K562 (cell line): Measurements from ENCODE around the gene GPR176. TPM values are rescaled to one million over a fixed set of nuclear protein-coding genes. Genes with fewer than 3 reads are reported as not detected.

ENCODE experiments used
- ATAC-seq: fragments of 200-7000 bp; cut with Tn5 transposase; 3 replicates; pipeline ENCODE4 v1.9.1; 2020; ENCODE audit warnings: moderate library complexity
- Bru-seq: library from RNA; stranded (reverse); fragments of 400-500 nt; gene quantifications from one replicate; lab custom pipeline; 2021; lab: Mats Ljungman, UMichigan
- BruChase-seq, 2 experiments: library from RNA; stranded (reverse); fragments of 400-500 nt; gene quantifications; one replicate each; lab custom pipeline; 2021; lab: Mats Ljungman, UMichigan
- BruUV-seq: library from RNA; stranded (reverse); fragments of 400-500 nt; replicated peaks from 2 replicates; lab custom pipeline; 2021; lab: Mats Ljungman, UMichigan
- CTCF ChIA-PET: fragments of 300-600 bp; formaldehyde crosslinking; extraction: SDS; loops from one replicate; lab custom pipeline; 2021; ENCODE audit warnings: low intra/inter-chr PET ratio; lab: Yijun Ruan, JAX
- POLR2A ChIA-PET: fragments of 300-600, 350-650 bp; sonication (Branson Sonifier 250); formaldehyde crosslinking; extraction: SDS; loops from one replicate; lab custom pipeline; 2021; ENCODE audit warnings: antibody characterized with exemption, inconsistent platforms; lab: Yijun Ruan, JAX
- DNase-seq, 4 experiments: peaks; one replicate each; pipeline versions ENCODE4 v3.0.0 to v3.0.0-alpha.2; 2011 to 2018; ENCODE audit warnings: low spot score in 3 of 4, mixed read lengths in 3 of 4; ENCODE audit errors: extremely low read depth in 1 of 4
- FAIRE-seq: peaks from 2 replicates; lab custom pipeline; 2011; peaks lifted over from hg19 to GRCh38; lab: Jason Lieb, UNC
- H2AFZ ChIP-seq: 2 replicates; pipeline ENCODE4 v1.6.0; 2011; ENCODE audit warnings: low read depth, low read length, control low read depth, inconsistent platforms
- H3K27ac ChIP-seq: fragments of 200-600 bp; 3 replicates; pipeline ENCODE4 v1.8.0; 2011; ENCODE audit warnings: low read depth, mild to moderate bottlenecking, control low read depth, inconsistent platforms, low read length, moderate library complexity, mixed read lengths; ENCODE audit errors: extremely low read depth
- H3K27me3 ChIP-seq, 2 experiments: fragments of 300-600 bp in 1 of 2; 2 replicates in 1 of 2; 3 replicates in 1 of 2; pipeline versions ENCODE4 v1.6.0 to v1.8.0; 2011; ENCODE audit warnings: inconsistent platforms in 2 of 2, low read length in 2 of 2, mild to moderate bottlenecking in 1 of 2, mixed read lengths in 1 of 2, moderate library complexity in 1 of 2; ENCODE audit not compliant: control insufficient read depth in 2 of 2, insufficient read depth in 2 of 2
- H3K36me3 ChIP-seq: fragments of 300-600 bp; 3 replicates; pipeline ENCODE4 v1.8.0; 2011; ENCODE audit warnings: mild to moderate bottlenecking, low read length, inconsistent platforms; ENCODE audit not compliant: control insufficient read depth, insufficient read depth
- H3K4me1 ChIP-seq, 2 experiments: fragments of 200-600 bp in 1 of 2; replicated peaks in 1 of 2; 2 replicates in 1 of 2; 3 replicates in 1 of 2; pipeline versions ENCODE4 v1.5.1 to v1.8.0; 2011; ENCODE audit warnings: inconsistent platforms in 2 of 2, low read length in 2 of 2, mild to moderate bottlenecking in 1 of 2, mixed read lengths in 1 of 2, moderate library complexity in 1 of 2; ENCODE audit not compliant: control insufficient read depth in 2 of 2, insufficient read depth in 2 of 2
- H3K4me2 ChIP-seq: 2 replicates; pipeline ENCODE4 v1.6.1; 2011; ENCODE audit warnings: low read length, control low read depth, inconsistent platforms, mixed read lengths; ENCODE audit not compliant: insufficient read depth
- H3K4me3 ChIP-seq: fragments of 200-600 bp; sonication (generic), shearing (Covaris generic); 2 replicates; pipeline ENCODE4 v1.5.1; 2016; ENCODE audit warnings: control low read depth, inconsistent platforms
- H3K79me2 ChIP-seq: fragments of 200-600 bp; 3 replicates; pipeline ENCODE4 v1.8.0; 2011; ENCODE audit warnings: low read length, inconsistent platforms; ENCODE audit not compliant: control insufficient read depth, insufficient read depth
- H3K9ac ChIP-seq, 2 experiments: 2 replicates each; pipeline versions ENCODE4 v1.6.0 to v1.6.1; 2011; ENCODE audit warnings: low read depth in 2 of 2, low read length in 2 of 2, control low read depth in 1 of 2, inconsistent platforms in 1 of 2, mild to moderate bottlenecking in 1 of 2, mixed read lengths in 1 of 2; ENCODE audit not compliant: insufficient read depth in 1 of 2
- H3K9me1 ChIP-seq: one replicate; pipeline ENCODE4 v1.6.0; 2011; ENCODE audit warnings: inconsistent platforms, mild to moderate bottlenecking, low read length, moderate library complexity; ENCODE audit not compliant: control insufficient read depth, insufficient read depth
- H3K9me3 ChIP-seq: replicated peaks from 2 replicates; pipeline ENCODE4 v1.5.1; 2011; ENCODE audit warnings: low read depth, low read length, inconsistent platforms; ENCODE audit not compliant: control insufficient read depth, insufficient read depth
- H4K20me1 ChIP-seq: replicated peaks from 2 replicates; pipeline ENCODE4 v1.6.1; 2011; ENCODE audit warnings: low read length, inconsistent platforms, mixed read lengths; ENCODE audit not compliant: control insufficient read depth, insufficient read depth
- ZEB2 ChIP-seq: fragments of 450-650 bp; IDR thresholded peaks from 2 replicates; pipeline ENCODE4 v1.6.1; 2016
- WGBS: fragments of 100-300 bp; shearing (Covaris generic); methylation state at CpG from one replicate; pipeline ENCODE4 v1.1.6; 2016; ENCODE audit warnings: low coverage, mixed read lengths; ENCODE audit not compliant: insufficient coverage; ENCODE audit errors: missing lambda C conversion rate; 5-methylcytosine and 5-hydroxymethylcytosine counted together
- in situ Hi-C: fragments of 300-500 bp; cut with MboI; formaldehyde crosslinking; loops from 4 replicates; pipeline ENCODE4 v1.15.0; 2018; ENCODE audit warnings: inconsistent platforms, mixed read lengths
- intact Hi-C: fragments of 100-400 bp; cut with micrococcal nuclease; formaldehyde crosslinking; loops from 2 replicates; pipeline ENCODE4 v1.14.2; 2022
- long read RNA-seq, 3 experiments: library from polyadenylated mRNA in 2 of 3; library from RNA in 1 of 3; unstranded in 2 of 3; stranded (forward) in 1 of 3; transcript quantifications; one replicate each; pipeline ENCODE4 v2.0.0, GENCODE V29; 2019 to 2022
- polyA minus RNA-seq, 3 experiments: library from RNA; depleted of rRNA, polyadenylated mRNA; stranded (reverse); fragments of >200 nt; gene quantifications; 2 replicates each; pipeline ENCODE4 v1.2.3, GENCODE V29; 2011
- polyA plus RNA-seq, 8 experiments: library from polyadenylated mRNA; depleted of rRNA in 4 of 8; stranded (reverse) in 5 of 8; unstranded in 3 of 8; fragments of >200 nt; fragmentation: Nextera tagmentation in 2 of 8; fragmentation: Illumina TruSeq in 1 of 8; extraction: Ambion mirVana in 2 of 8; extraction: Trizol in 1 of 8; gene quantifications; 2 replicates each; pipeline versions ENCODE4 v1.2.1 to v1.2.3, GENCODE V29; 2011 to 2014; ENCODE audit warnings: inconsistent platforms in 1 of 8, missing spikeins in 1 of 8
- total RNA-seq, 7 experiments: library from RNA; depleted of rRNA in 6 of 7; stranded (reverse); fragments of >200 nt in 6 of 7; fragmentation: Illumina TruSeq in 2 of 7; extraction: Trizol in 2 of 7; gene quantifications; 2 replicates each; pipeline versions ENCODE4 v1.2.1 to v1.2.3, GENCODE V29; 2011 to 2021; ENCODE audit warnings: low replicate concordance in 1 of 7
- TF ChIP-seq, protein P1 (sequence below): sonication (generic); formaldehyde crosslinking; IDR thresholded peaks from 2 replicates; pipeline ENCODE4 v1.8.1; 2023; ENCODE audit warnings: mild to moderate bottlenecking, missing genetic modification reagents

GPR176 gene
- total RNA-seq (2011; cell fraction: chromatin; rRNA removed; ENCODE audit: low replicate concordance) = 0.44 and 0.67 TPM in 2 replicates
- total RNA-seq (2011; cell fraction: nucleolus; rRNA removed) = 0.66 and 1.0 TPM in 2 replicates
- 0.61 and 0.66 TPM in 2 replicates for total RNA-seq (2011; cell fraction: nucleoplasm; rRNA removed)
- total RNA-seq (2014; rRNA removed) (1.1 and 1.8 TPM in 2 replicates), total RNA-seq (2014; rRNA removed; fragmentation: Illumina TruSeq; extraction: Trizol) (0.76 and 0.86 TPM in 2 replicates), total RNA-seq (2015; rRNA removed; fragmentation: Illumina TruSeq; extraction: Trizol) (0.98 and 1.0 TPM in 2 replicates), total RNA-seq (2021) (1.0 and 1.2 TPM in 2 replicates), polyA plus RNA-seq (2011; rRNA removed) (0.03 and 0.24 TPM in 2 replicates), polyA plus RNA-seq (2014; fragmentation: Illumina TruSeq; extraction: Trizol) (0.73 and 0.74 TPM in 2 replicates), polyA plus RNA-seq (2014; fragmentation: Nextera tagmentation; extraction: Ambion mirVana) (under 1 TPM; 0.24 to 0.34 TPM), polyA plus RNA-seq (2014; rRNA removed) (0.81 and 0.94 TPM in 2 replicates), polyA minus RNA-seq (2011; rRNA and poly(A)+ RNA removed) (0.18 and 0.36 TPM in 2 replicates), Bru-seq, nascent RNA (percentile 35 among the genes with signal in this experiment), BruChase-seq, experiment 1, labeled RNA remaining after a 2-hour chase (percentile 41 among the genes with signal in this experiment), BruChase-seq, experiment 2, labeled RNA remaining after a 6-hour chase (percentile 41 among the genes with signal in this experiment)
- 0.07 and 0.40 TPM in 2 replicates for polyA plus RNA-seq (2011; cell fraction: cytosol; rRNA removed)
- polyA plus RNA-seq (2011; cell fraction: nucleus; rRNA removed) = 0.06 and 0.59 TPM in 2 replicates
- polyA plus RNA-seq (2012) = 0.82 and 2.1 TPM in 2 replicates
- not detected in 2 replicates for polyA minus RNA-seq (2011; cell fraction: cytosol; rRNA and poly(A)+ RNA removed)
- 0.33 TPM in 1 of 2 replicates, not detected in the other for polyA minus RNA-seq (2011; cell fraction: nucleus; rRNA and poly(A)+ RNA removed)
- long read RNA-seq, experiment 1, partial matches to known transcripts = 2 of 10 reads
- long read RNA-seq, experiment 1, other reads (novel, unspliced or antisense) = 6 of 10 reads
- long read RNA-seq, experiment 2, partial matches to known transcripts = 0 of 2 reads
- long read RNA-seq, experiment 2, other reads (novel, unspliced or antisense) = 2 of 2 reads
- long read RNA-seq, experiment 3, partial matches to known transcripts = 0 of 3 reads
- long read RNA-seq, experiment 3, other reads (novel, unspliced or antisense) = 3 of 3 reads

GRCh38 chr15:39919748-39920509 is at the start of gene GPR176:
GPR176 (minus strand) TSS chr15:39920266; CDS start chr15:39920026, 240 bp downstream.
- peak within 1 kb of the TSS; percentile 46 for H3K4me3 ChIP-seq
- H3K9ac ChIP-seq = peak within 1 kb of the TSS; percentile 72 to 93
- peak within 1 kb of the TSS; percentile 80 for H3K27ac ChIP-seq
- intact Hi-C loops = no loop called here
- H2AFZ ChIP-seq = peak within 1 kb of the TSS; percentile 97
- 93% methylated on average over 24 of the region's 84 CpGs for WGBS
- in situ Hi-C loops = loop anchor here (5.0 kb wide), 1 partner anchor 133 kb away; no protein-coding TSS in a partner anchor
- no TSS peak for BruUV-seq
- H3K9me3 ChIP-seq = peaks cover 4% of the 10 kb centered on the region; the same call in 1 of the 2 replicates
- H4K20me1 ChIP-seq = no peaks in the 10 kb centered on the region
- H3K27me3 ChIP-seq = no peaks in the 10 kb centered on the region
- no peak for TF ChIP-seq ZEB2
- TF ChIP-seq, protein P1, sequence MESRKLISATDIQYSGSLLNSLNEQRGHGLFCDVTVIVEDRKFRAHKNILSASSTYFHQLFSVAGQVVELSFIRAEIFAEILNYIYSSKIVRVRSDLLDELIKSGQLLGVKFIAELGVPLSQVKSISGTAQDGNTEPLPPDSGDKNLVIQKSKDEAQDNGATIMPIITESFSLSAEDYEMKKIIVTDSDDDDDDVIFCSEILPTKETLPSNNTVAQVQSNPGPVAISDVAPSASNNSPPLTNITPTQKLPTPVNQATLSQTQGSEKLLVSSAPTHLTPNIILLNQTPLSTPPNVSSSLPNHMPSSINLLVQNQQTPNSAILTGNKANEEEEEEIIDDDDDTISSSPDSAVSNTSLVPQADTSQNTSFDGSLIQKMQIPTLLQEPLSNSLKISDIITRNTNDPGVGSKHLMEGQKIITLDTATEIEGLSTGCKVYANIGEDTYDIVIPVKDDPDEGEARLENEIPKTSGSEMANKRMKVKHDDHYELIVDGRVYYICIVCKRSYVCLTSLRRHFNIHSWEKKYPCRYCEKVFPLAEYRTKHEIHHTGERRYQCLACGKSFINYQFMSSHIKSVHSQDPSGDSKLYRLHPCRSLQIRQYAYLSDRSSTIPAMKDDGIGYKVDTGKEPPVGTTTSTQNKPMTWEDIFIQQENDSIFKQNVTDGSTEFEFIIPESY (CRISPR knock-in tag) = 0 out of 2 replicates have a peak, but pooled peaks have one; percentile 10
- ChIA-PET POLR2A (interaction anchor here (0.7 kb wide), 2 partner anchors 12 to 109 kb away, joined by 3 to 4 read pairs; no protein-coding TSS in a partner anchor), CTCF (no interaction called here)
- FAIRE-seq (no peak), DNase-seq (no peak), ATAC-seq (no peak)
- H3K79me2 ChIP-seq = no peaks in the 10 kb centered on the region
- peaks cover 6 to 18% of the 10 kb centered on the region in 2 experiments; a peak in 4 of 5 replicates for H3K4me1 ChIP-seq
- no peaks in the 10 kb centered on the region for H3K9me1 ChIP-seq
- peak within 1 kb of the TSS; percentile 59 for H3K4me2 ChIP-seq
- no peaks in the 10 kb centered on the region for H3K36me3 ChIP-seq
